ENCODE results near the gene LCNL1. TPM values are rescaled to one million over a fixed set of nuclear protein-coding genes. Genes with fewer than 3 reads are reported as not detected.
A peak's percentile ranks its signal among the peaks of the same experiment; 100 is the strongest.

The LCNL1 gene
- total and polyA plus RNA-seq, 2 experiments from 2014 or later, result 0.13 to 0.47 TPM

- peaks cover 4% of the 10 kb centered on the region for H4K20me1 ChIP-seq (ENCODE audit: insufficient read depth, poor library complexity, severe bottlenecking)
- no peaks in the 10 kb centered on the region for H3K27me3 ChIP-seq
- no peak for TF ChIP-seq EZH2 (IDR thresholded peaks at IDR 0.05; ENCODE audit: borderline replicate concordance)
- no peak for TF ChIP-seq EZH2phosphoT487 (IDR thresholded peaks at IDR 0.05; ENCODE audit: low read depth, severe bottlenecking, unreplicated experiment)
- TF ChIP-seq, protein P1, sequence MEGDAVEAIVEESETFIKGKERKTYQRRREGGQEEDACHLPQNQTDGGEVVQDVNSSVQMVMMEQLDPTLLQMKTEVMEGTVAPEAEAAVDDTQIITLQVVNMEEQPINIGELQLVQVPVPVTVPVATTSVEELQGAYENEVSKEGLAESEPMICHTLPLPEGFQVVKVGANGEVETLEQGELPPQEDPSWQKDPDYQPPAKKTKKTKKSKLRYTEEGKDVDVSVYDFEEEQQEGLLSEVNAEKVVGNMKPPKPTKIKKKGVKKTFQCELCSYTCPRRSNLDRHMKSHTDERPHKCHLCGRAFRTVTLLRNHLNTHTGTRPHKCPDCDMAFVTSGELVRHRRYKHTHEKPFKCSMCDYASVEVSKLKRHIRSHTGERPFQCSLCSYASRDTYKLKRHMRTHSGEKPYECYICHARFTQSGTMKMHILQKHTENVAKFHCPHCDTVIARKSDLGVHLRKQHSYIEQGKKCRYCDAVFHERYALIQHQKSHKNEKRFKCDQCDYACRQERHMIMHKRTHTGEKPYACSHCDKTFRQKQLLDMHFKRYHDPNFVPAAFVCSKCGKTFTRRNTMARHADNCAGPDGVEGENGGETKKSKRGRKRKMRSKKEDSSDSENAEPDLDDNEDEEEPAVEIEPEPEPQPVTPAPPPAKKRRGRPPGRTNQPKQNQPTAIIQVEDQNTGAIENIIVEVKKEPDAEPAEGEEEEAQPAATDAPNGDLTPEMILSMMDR (IDR thresholded peaks at IDR 0.05; ENCODE audit: poor library complexity), result no peak
- no peak overlapping the region for H3K4me3 ChIP-seq
- H3K36me3 ChIP-seq (replicated peaks; ENCODE audit: insufficient read depth, low read depth), result no peaks in the 10 kb centered on the region
- DNase-seq (ENCODE audit: low spot score), result no peak
- no peak overlapping the region for H3K4me2 ChIP-seq
- H3K4me1 ChIP-seq (ENCODE audit: insufficient read depth), result peaks cover 20% of the 10 kb centered on the region
- H3K27ac ChIP-seq, result peak overlapping the region; percentile 98
- peaks cover 20% of the 10 kb centered on the region for H3K79me2 ChIP-seq
- H2AFZ ChIP-seq, result no peak overlapping the region
- 77% methylated on average over 24 of the region's 26 CpGs for WGBS (ENCODE audit: low lambda C conversion rate, missing lambda C conversion rate)
- no peaks in the 10 kb centered on the region for H3K9me2 ChIP-seq (replicated peaks; ENCODE audit: insufficient read depth)
- no peaks in the 10 kb centered on the region for H3K9me3 ChIP-seq (ENCODE audit: low read depth)
Measured at GRCh38 chr9:136947028-136947891, 35.5 kb upstream of the LCNL1 start.

DNA sequence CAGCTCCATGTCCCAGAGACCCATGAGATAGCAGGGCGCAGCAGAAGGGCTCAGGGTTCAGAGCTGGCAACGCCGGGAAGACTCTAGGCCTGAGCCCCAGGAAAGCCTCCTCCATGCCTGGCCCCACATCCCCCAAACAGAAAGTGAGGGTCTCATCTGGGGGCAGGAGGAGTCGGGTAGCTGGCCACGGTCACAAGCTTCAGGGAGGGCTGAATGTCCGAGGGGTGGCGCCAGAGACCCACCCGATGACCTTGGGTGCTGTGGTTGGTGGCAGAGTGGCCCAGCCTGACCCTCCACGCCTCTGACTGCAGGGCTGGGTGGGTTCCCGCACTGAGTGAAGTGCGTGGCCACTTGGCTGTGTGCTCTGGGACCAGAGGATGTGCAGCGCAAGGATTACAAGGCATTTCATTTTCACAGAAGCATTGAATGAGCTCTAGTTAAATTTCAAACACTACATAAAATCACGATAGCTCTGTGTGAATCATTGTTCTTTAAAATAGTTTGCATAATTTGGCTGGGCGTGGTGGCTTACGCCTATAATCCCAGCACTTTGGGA is 34.8 kb upstream of the LCNL1 start:
- DNase-seq (ENCODE audit: low spot score), result peak; percentile 58
- Histone ChIP-seq H3K36me3 (replicated peaks; ENCODE audit: insufficient read depth, low read depth) (no peaks in the 10 kb centered on the region), H3K4me1 (ENCODE audit: insufficient read depth) (peaks cover 17% of the 10 kb centered on the region), H3K4me2 (no peak overlapping the region), H3K4me3 (no peak overlapping the region), H3K9me3 (ENCODE audit: low read depth) (no peaks in the 10 kb centered on the region), H3K9me2 (replicated peaks; ENCODE audit: insufficient read depth) (no peaks in the 10 kb centered on the region), H4K20me1 (ENCODE audit: insufficient read depth, poor library complexity, severe bottlenecking) (peaks cover 4% of the 10 kb centered on the region), H3K79me2 (peaks cover 13% of the 10 kb centered on the region), H3K27me3 (no peaks in the 10 kb centered on the region), H2AFZ (no peak overlapping the region), H3K27ac (peak overlapping the region; percentile 98)
- TF ChIP-seq EZH2phosphoT487 (IDR thresholded peaks at IDR 0.05; ENCODE audit: low read depth, severe bottlenecking, unreplicated experiment), result no peak
- TF ChIP-seq, protein P1 (IDR thresholded peaks at IDR 0.05; ENCODE audit: poor library complexity), result peak; percentile 44
- 50% methylated on average over 15 of the region's 15 CpGs for WGBS (ENCODE audit: low lambda C conversion rate, missing lambda C conversion rate)

GRCh38 chr9:136949239-136949816 is 33.5 kb upstream of the LCNL1 start:
- H3K27ac ChIP-seq, result peak overlapping the region; percentile 98
- peak overlapping the region; percentile 15 for H3K4me3 ChIP-seq
- H3K36me3 ChIP-seq (replicated peaks; ENCODE audit: insufficient read depth, low read depth), result no peaks in the 10 kb centered on the region
- peak; percentile 66 for DNase-seq (ENCODE audit: low spot score)
- H3K9me3 ChIP-seq (ENCODE audit: low read depth), result no peaks in the 10 kb centered on the region
- H3K9me2 ChIP-seq (replicated peaks; ENCODE audit: insufficient read depth), result no peaks in the 10 kb centered on the region
- peaks cover 12% of the 10 kb centered on the region for H3K4me1 ChIP-seq (ENCODE audit: insufficient read depth)
- H3K27me3 ChIP-seq, result no peaks in the 10 kb centered on the region
- no peak overlapping the region for H2AFZ ChIP-seq
- TF ChIP-seq EZH2 (IDR thresholded peaks at IDR 0.05; ENCODE audit: borderline replicate concordance), result no peak
- no peak for TF ChIP-seq EZH2phosphoT487 (IDR thresholded peaks at IDR 0.05; ENCODE audit: low read depth, severe bottlenecking, unreplicated experiment)
- TF ChIP-seq, protein P1 (IDR thresholded peaks at IDR 0.05; ENCODE audit: poor library complexity), result no peak
- H4K20me1 ChIP-seq (ENCODE audit: insufficient read depth, poor library complexity, severe bottlenecking), result no peaks in the 10 kb centered on the region
- peaks cover 3% of the 10 kb centered on the region for H3K79me2 ChIP-seq
- H3K4me2 ChIP-seq, result peak overlapping the region; percentile 94
- 17% methylated on average over 15 of the region's 22 CpGs for WGBS (ENCODE audit: low lambda C conversion rate, missing lambda C conversion rate)

Measured in hepatocyte (in vitro differentiated cells).